Measurements from ENCODE around the gene AKAP13. TPM values are rescaled to one million over a fixed set of nuclear protein-coding genes. Genes with fewer than 3 reads are reported as not detected.
"Not testable (repeated sequence)": the region's sequence is repeated elsewhere in the genome, so short reads cannot be mapped to it uniquely, and the experiment has no call there.

The AKAP13 gene
- total and polyA plus RNA-seq, 2 donors: 84.2 to 206 TPM

- WGBS: 83% methylated on average over 14 of the region's 14 CpGs
- DNase-seq (ENCODE audit: extremely low spot score): no peak
- Histone ChIP-seq H3K4me3 (ENCODE audit: low read depth, low read length) (no peak overlapping the region), H3K4me1 (ENCODE audit: insufficient read depth) (no peaks in the 10 kb centered on the region), H3K36me3 (ENCODE audit: insufficient read depth) (no peaks in the 10 kb centered on the region), H3K27ac (ENCODE audit: low read depth) (no peak overlapping the region)
These were observed 412.6 kb downstream of the AKAP13 start for GRCh38 chr15:85792912-85793590.

- Histone ChIP-seq H3K36me3 (ENCODE audit: insufficient read depth) (no peaks in the 10 kb centered on the region), H3K27ac (ENCODE audit: low read depth) (peak overlapping the region; percentile 84), H3K4me1 (ENCODE audit: insufficient read depth) (no peaks in the 10 kb centered on the region), H3K4me3 (ENCODE audit: low read depth, low read length) (peak overlapping the region; percentile 88)
- no peak for DNase-seq (ENCODE audit: extremely low spot score)
- 3% methylated on average over 56 of the region's 56 CpGs for WGBS
These were observed 413.5 kb downstream of the AKAP13 start for GRCh38 chr15:85793641-85794597.

GRCh38 chr15:85794598-85795336, 414.4 kb downstream of the AKAP13 start, which contains the start of gene KLHL25:
TSS of gene KLHL25 (minus strand) at chr15:85794925. CDS start at chr15:85769810, 25,115 bp downstream.
- Histone ChIP-seq H3K36me3 (ENCODE audit: insufficient read depth) (no peaks in the 10 kb centered on the region), H3K4me1 (ENCODE audit: insufficient read depth) (no peaks in the 10 kb centered on the region), H3K27ac (ENCODE audit: low read depth) (peak within 1 kb of the TSS; percentile 84), H3K4me3 (ENCODE audit: low read depth, low read length) (peak within 1 kb of the TSS; percentile 88)
- 1% methylated on average over 68 of the region's 71 CpGs for WGBS
- peak; percentile 88 for DNase-seq (ENCODE audit: extremely low spot score)

- WGBS: 46% methylated on average over 15 of the region's 15 CpGs
- no peak overlapping the region for H3K27ac ChIP-seq (ENCODE audit: low read depth)
These were observed 415.2 kb downstream of the AKAP13 start for GRCh38 chr15:85795337-85796305.

GRCh38 chr15:85796371-85796770, 416.0 kb downstream of the AKAP13 start:
- DNase-seq (ENCODE audit: extremely low spot score): not testable (repeated sequence)

More at GRCh38 chr15:85795337-85796305, 415.2 kb downstream of the AKAP13 start:
- peak overlapping the region; percentile 29 for H3K4me3 ChIP-seq (ENCODE audit: low read depth, low read length)
- H3K36me3 ChIP-seq (ENCODE audit: insufficient read depth): no peaks in the 10 kb centered on the region
- H3K4me1 ChIP-seq (ENCODE audit: insufficient read depth): no peaks in the 10 kb centered on the region
- DNase-seq (ENCODE audit: extremely low spot score): no peak

More at GRCh38 chr15:85796371-85796770, 416.0 kb downstream of the AKAP13 start:
- 89% methylated on average over 7 of the region's 7 CpGs for WGBS
- not testable (repeated sequence) for H3K4me3 ChIP-seq (ENCODE audit: low read depth, low read length); H3K27ac ChIP-seq (ENCODE audit: low read depth); H3K4me1 ChIP-seq (ENCODE audit: insufficient read depth); H3K36me3 ChIP-seq (ENCODE audit: insufficient read depth)

Small RNAs within 50 kb of the gene (small RNA-seq; reads per million reads assigned to genes)
- gene AC021739.1 (not detected), gene MIR1276 (0.12 reads per million), gene RNU6-1280P (not detected), gene RNU7-79P (not detected)

Measured in urinary bladder (tissue), 4 donors.